B cell (primary cell): Measurements from ENCODE around the gene RBFA. TPM values are rescaled to one million over a fixed set of nuclear protein-coding genes. Genes with fewer than 3 reads are reported as not detected.

Experiments used
- ATAC-seq: fragments of 200-7000 bp; cut with Tn5 transposase; one replicate; pipeline ENCODE4 v1.10.0; 2021; ENCODE audit warnings: low read depth, mild to moderate bottlenecking, moderate number of reproducible peaks, moderate library complexity
- CTCF ChIA-PET: fragments of 350-600 bp; sonication (Branson Sonifier 250); formaldehyde crosslinking; loops from one replicate; lab custom pipeline; 2021; ENCODE audit warnings: antibody characterized with exemption, inconsistent platforms; lab: Charles Lee
- POLR2A ChIA-PET: fragments of 350-600 bp; sonication (Branson Sonifier 250); formaldehyde crosslinking; loops from one replicate; lab custom pipeline; 2021; ENCODE audit warnings: antibody characterized with exemption; lab: Charles Lee
- DNase-seq: peaks from one replicate; pipeline ENCODE4 v3.0.0; 2013
- H2AFZ ChIP-seq: 2 replicates; pipeline ENCODE4 v1.6.1; 2012; ENCODE audit warnings: mild to moderate bottlenecking, low read depth, low read length; ENCODE audit not compliant: insufficient read depth, poor library complexity, severe bottlenecking
- H3K27ac ChIP-seq, 2 donors: 1 replicate in 1 of 2; 2 replicates in 1 of 2; pipeline ENCODE4 v1.5.1; 2012 to 2013; ENCODE audit warnings: low read length in 2 of 2, mild to moderate bottlenecking in 2 of 2, moderate library complexity in 1 of 2
- H3K27me3 ChIP-seq, 4 experiments: fragments of 200-600 bp in 1 of 4; sonication (generic) in 1 of 4; replicated peaks in 1 of 4; 1 replicate in 2 of 4; 2 replicates in 2 of 4; pipeline versions ENCODE4 v1.6.1 to v1.7.0; 2013 to 2016; ENCODE audit warnings: low read length in 3 of 4, mild to moderate bottlenecking in 2 of 4, mixed read lengths in 1 of 4, moderate library complexity in 1 of 4; ENCODE audit not compliant: insufficient read depth in 4 of 4, control insufficient read depth in 3 of 4; ENCODE audit errors: control extremely low read depth in 1 of 4
- H3K36me3 ChIP-seq, 2 experiments: replicated peaks in 1 of 2; 1 replicate in 1 of 2; 2 replicates in 1 of 2; pipeline versions ENCODE4 v1.6.1 to v1.7.1; 2013; ENCODE audit warnings: low read length in 1 of 2; ENCODE audit not compliant: insufficient read depth in 2 of 2, control insufficient read depth in 1 of 2; ENCODE audit errors: control extremely low read depth in 1 of 2, extremely low read depth in 1 of 2
- H3K4me1 ChIP-seq, 2 donors: fragments of 200-600 bp in 1 of 2; sonication (generic) in 1 of 2; 1 replicate in 1 of 2; 2 replicates in 1 of 2; pipeline versions ENCODE4 v1.5.1 to v1.6.1; 2013 to 2017; ENCODE audit warnings: low read length in 2 of 2; ENCODE audit not compliant: control insufficient read depth in 2 of 2, insufficient read depth in 2 of 2
- H3K4me2 ChIP-seq: replicated peaks from 2 replicates; pipeline ENCODE3; 2012; ENCODE audit warnings: mild to moderate bottlenecking, low read depth, low read length; ENCODE audit not compliant: poor library complexity, severe bottlenecking
- H3K4me3 ChIP-seq, 5 experiments: fragments of 200-600 bp in 1 of 5; sonication (generic) in 1 of 5; 1 replicate in 3 of 5; 2 replicates in 2 of 5; pipeline versions ENCODE4 v1.5.1 to v1.7.0; 2011 to 2016; ENCODE audit warnings: low read length in 4 of 5, mild to moderate bottlenecking in 4 of 5, low read depth in 2 of 5, control low read depth in 1 of 5, moderate library complexity in 1 of 5; ENCODE audit not compliant: insufficient read depth in 1 of 5; ENCODE audit errors: control extremely low read depth in 1 of 5, extremely low read depth in 1 of 5
- H3K79me2 ChIP-seq: fragments of 200-600 bp; sonication (generic); one replicate; pipeline ENCODE4 v1.6.0; 2016; ENCODE audit warnings: low read length; ENCODE audit not compliant: control insufficient read depth, insufficient read depth
- H3K9ac ChIP-seq: fragments of 200-600 bp; sonication (generic); 2 replicates; pipeline ENCODE4 v1.6.1; 2017; ENCODE audit warnings: mild to moderate bottlenecking, low read length, moderate library complexity
- H3K9me3 ChIP-seq, 3 donors: one replicate each; pipeline versions ENCODE4 v1.6.1 to v1.7.1; 2013; ENCODE audit warnings: low read length in 2 of 3; ENCODE audit not compliant: control insufficient read depth in 2 of 3, insufficient read depth in 1 of 3; ENCODE audit errors: control extremely low read depth in 1 of 3
- H4K20me1 ChIP-seq: 2 replicates; pipeline ENCODE4 v1.6.0; 2012; ENCODE audit warnings: mild to moderate bottlenecking, low read length; ENCODE audit not compliant: insufficient read depth, control insufficient read depth, poor library complexity, severe bottlenecking
- H3K27ac Mint-ChIP-seq: one replicate; pipeline ENCODE4 v1.8.0; 2021; ENCODE audit warnings: mixed read lengths
- H3K27me3 Mint-ChIP-seq: one replicate; pipeline ENCODE4 v1.8.0; 2021; ENCODE audit warnings: mixed read lengths
- H3K4me1 Mint-ChIP-seq: one replicate; pipeline ENCODE4 v1.8.0; 2021; ENCODE audit warnings: mixed read lengths
- H3K4me3 Mint-ChIP-seq: one replicate; pipeline ENCODE4 v1.8.0; 2021; ENCODE audit warnings: mixed read lengths
- H3K9me3 Mint-ChIP-seq: one replicate; pipeline ENCODE4 v1.8.0; 2022; ENCODE audit warnings: mixed read lengths; ENCODE audit not compliant: insufficient read depth
- EZH2 ChIP-seq: IDR thresholded peaks from 2 replicates; pipeline ENCODE4 v1.6.1; 2012; ENCODE audit warnings: borderline replicate concordance, low read depth, mild to moderate bottlenecking, moderate library complexity, low read length; ENCODE audit not compliant: insufficient read depth, poor library complexity, severe bottlenecking
- WGBS: methylation state at CpG from one replicate; pipeline ENCODE4 v1.1.5; 2013; ENCODE audit warnings: missing lambda C conversion rate; ENCODE audit not compliant: insufficient coverage; 5-methylcytosine and 5-hydroxymethylcytosine counted together
- intact Hi-C: fragments of 100-400 bp; cut with micrococcal nuclease; formaldehyde crosslinking; loops from one replicate; pipeline ENCODE4 v1.10.0; 2022
- polyA plus RNA-seq: library from polyadenylated mRNA; depleted of rRNA; stranded (reverse); fragments of >200 nt; gene quantifications from 2 replicates; pipeline ENCODE4 v1.2.3, GENCODE V29; 2012
- total RNA-seq, 2 donors: library from RNA; stranded (reverse); fragments of 120-200 nt in 1 of 2; gene quantifications; 1 replicate in 1 of 2; 2 replicates in 1 of 2; pipeline versions ENCODE4 v1.2.3 to v1.2.4, GENCODE V29; 2013 to 2022
- TF ChIP-seq, protein P1 (sequence below): fragments of 200-600 bp; IDR thresholded peaks from one replicate; pipeline ENCODE4 v1.8.0; 2022; ENCODE audit warnings: antibody characterized with exemption, mild to moderate bottlenecking

The RBFA gene
- total and polyA plus RNA-seq, 2 donors (not counting 1 experiment from before 2014, with no cell fraction given) = 22.0 to 24.2 TPM

DNA sequence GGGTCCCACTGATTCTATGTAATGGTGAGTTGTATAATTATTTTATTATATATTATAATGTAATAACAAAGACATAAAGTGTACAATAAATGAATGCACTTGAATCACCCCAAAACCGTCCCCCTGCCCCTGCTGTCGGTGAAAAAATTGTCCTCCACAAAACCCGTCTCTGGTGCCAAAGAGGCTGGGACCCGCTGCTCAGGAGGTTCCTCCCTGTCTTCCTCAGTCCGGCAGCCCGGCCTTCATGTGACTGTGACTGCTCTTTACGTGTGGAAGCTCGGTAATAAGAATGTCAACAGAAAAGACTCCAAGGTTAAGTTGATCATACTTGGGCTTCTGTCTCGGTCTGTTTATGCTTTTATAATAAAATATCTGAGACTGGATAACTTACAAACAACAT lies 42.1 kb downstream of the RBFA start:
- DNase-seq = no peak
- H4K20me1 ChIP-seq = no peaks in the 10 kb centered on the region
- Mint-ChIP-seq H3K4me3 (no peak overlapping the region), H3K27me3 (no peaks in the 10 kb centered on the region), H3K27ac (no peak overlapping the region), H3K4me1 (no peaks in the 10 kb centered on the region), H3K9me3 (no peaks in the 10 kb centered on the region)
- peaks cover 0 to 7% (median 0%) of the 10 kb centered on the region in 3 donors for H3K9me3 ChIP-seq
- H3K27me3 ChIP-seq = no peaks in the 10 kb centered on the region
- no peak overlapping the region for H3K4me2 ChIP-seq
- intact Hi-C loops = no loop called here
- H3K79me2 ChIP-seq = no peaks in the 10 kb centered on the region
- H3K4me3 ChIP-seq = no peak overlapping the region
- 94% methylated on average over 5 of the region's 9 CpGs for WGBS
- no peaks in the 10 kb centered on the region for H3K4me1 ChIP-seq
- no peak overlapping the region for H2AFZ ChIP-seq
- POLR2A ChIA-PET = no interaction called here
- CTCF ChIA-PET = no interaction called here
- H3K9ac ChIP-seq = no peak overlapping the region
- no peaks in the 10 kb centered on the region for H3K36me3 ChIP-seq
- no peak for TF ChIP-seq EZH2
- TF ChIP-seq, protein P1, sequence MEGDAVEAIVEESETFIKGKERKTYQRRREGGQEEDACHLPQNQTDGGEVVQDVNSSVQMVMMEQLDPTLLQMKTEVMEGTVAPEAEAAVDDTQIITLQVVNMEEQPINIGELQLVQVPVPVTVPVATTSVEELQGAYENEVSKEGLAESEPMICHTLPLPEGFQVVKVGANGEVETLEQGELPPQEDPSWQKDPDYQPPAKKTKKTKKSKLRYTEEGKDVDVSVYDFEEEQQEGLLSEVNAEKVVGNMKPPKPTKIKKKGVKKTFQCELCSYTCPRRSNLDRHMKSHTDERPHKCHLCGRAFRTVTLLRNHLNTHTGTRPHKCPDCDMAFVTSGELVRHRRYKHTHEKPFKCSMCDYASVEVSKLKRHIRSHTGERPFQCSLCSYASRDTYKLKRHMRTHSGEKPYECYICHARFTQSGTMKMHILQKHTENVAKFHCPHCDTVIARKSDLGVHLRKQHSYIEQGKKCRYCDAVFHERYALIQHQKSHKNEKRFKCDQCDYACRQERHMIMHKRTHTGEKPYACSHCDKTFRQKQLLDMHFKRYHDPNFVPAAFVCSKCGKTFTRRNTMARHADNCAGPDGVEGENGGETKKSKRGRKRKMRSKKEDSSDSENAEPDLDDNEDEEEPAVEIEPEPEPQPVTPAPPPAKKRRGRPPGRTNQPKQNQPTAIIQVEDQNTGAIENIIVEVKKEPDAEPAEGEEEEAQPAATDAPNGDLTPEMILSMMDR = no peak
- H3K27ac ChIP-seq = no peak overlapping the region
- no peak for ATAC-seq

DNA sequence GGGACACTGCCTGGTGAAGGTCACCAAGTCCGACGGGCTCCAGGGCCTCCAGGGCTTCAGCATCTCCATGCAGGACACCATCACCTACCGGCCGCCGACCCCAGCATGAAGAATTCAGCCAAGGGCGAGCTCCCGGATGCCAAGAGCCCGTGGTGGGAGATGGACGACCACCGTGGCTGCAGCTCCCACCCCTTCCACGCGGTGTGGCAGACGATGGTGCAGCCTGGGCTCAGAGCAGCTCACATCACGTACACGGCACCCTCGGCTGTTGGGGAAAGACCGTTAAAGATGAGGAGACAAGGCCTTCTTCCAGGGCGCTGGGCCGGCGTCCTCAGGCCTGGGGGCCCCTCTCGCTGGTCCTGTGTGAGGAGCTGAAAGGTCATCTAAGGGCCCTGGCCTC lies 43.6 kb downstream of the RBFA start:
- POLR2A ChIA-PET = no interaction called here
- Mint-ChIP-seq H3K4me1 (no peaks in the 10 kb centered on the region), H3K4me3 (no peak overlapping the region), H3K9me3 (no peaks in the 10 kb centered on the region), H3K27ac (no peak overlapping the region), H3K27me3 (no peaks in the 10 kb centered on the region)
- no peak overlapping the region for H2AFZ ChIP-seq
- H3K4me3 ChIP-seq = no peak overlapping the region
- H3K79me2 ChIP-seq = no peaks in the 10 kb centered on the region
- no peak for ATAC-seq
- no peaks in the 10 kb centered on the region for H3K27me3 ChIP-seq
- peaks cover 0 to 7% (median 0%) of the 10 kb centered on the region in 3 donors for H3K9me3 ChIP-seq
- H3K27ac ChIP-seq = no peak overlapping the region
- WGBS = 95% methylated on average over 21 of the region's 21 CpGs
- no peak overlapping the region for H3K9ac ChIP-seq
- TF ChIP-seq EZH2 = no peak
- TF ChIP-seq, protein P1 = no peak
- no peaks in the 10 kb centered on the region for H3K4me1 ChIP-seq
- CTCF ChIA-PET = no interaction called here
- DNase-seq = no peak
- intact Hi-C loops = no loop called here
- H3K4me2 ChIP-seq = no peak overlapping the region
- no peaks in the 10 kb centered on the region for H4K20me1 ChIP-seq
- H3K36me3 ChIP-seq = no peaks in the 10 kb centered on the region

Other genes starting within 250 kb of the RBFA start
- not detected in 2 replicates for gene KCNG2, start 236.5 kb upstream of the RBFA start, total RNA-seq
- 0.07 TPM in 1 of 2 replicates, not detected in the other for gene KCNG2, start 236.5 kb upstream of the RBFA start, polyA plus RNA-seq
- 44.4 and 45.6 TPM in 2 replicates for gene SLC66A2, start 82.8 kb upstream of the RBFA start, total RNA-seq
- 45.1 and 51.9 TPM in 2 replicates for gene SLC66A2, start 82.8 kb upstream of the RBFA start, polyA plus RNA-seq
- 4.8 and 7.2 TPM in 2 replicates for gene HSBP1L1, start 69.8 kb upstream of the RBFA start, total RNA-seq
- gene HSBP1L1, start 69.8 kb upstream of the RBFA start, polyA plus RNA-seq = 3.7 and 4.6 TPM in 2 replicates
- gene TXNL4A, start 45.9 kb upstream of the RBFA start, total RNA-seq = 63.9 and 67.8 TPM in 2 replicates
- gene TXNL4A, start 45.9 kb upstream of the RBFA start, polyA plus RNA-seq = 38.9 and 49.7 TPM in 2 replicates
- gene ADNP2, start 74.8 kb downstream of the RBFA start, total RNA-seq = 14.7 and 16.1 TPM in 2 replicates
- 4.7 and 17.6 TPM in 2 replicates for gene ADNP2, start 74.8 kb downstream of the RBFA start, polyA plus RNA-seq
- not detected in 2 replicates for gene PARD6G, start 213.1 kb downstream of the RBFA start, total RNA-seq
- gene PARD6G, start 213.1 kb downstream of the RBFA start, polyA plus RNA-seq = not detected in 2 replicates